Forelimb muscle (tissue), 1 donor: Measurements from ENCODE around the gene SRPX2. TPM values are rescaled to one million over a fixed set of nuclear protein-coding genes. Genes with fewer than 3 reads are reported as not detected.

Source experiments
- DNase-seq: peaks from one replicate; pipeline ENCODE4 v3.0.0-alpha.2; 2013; ENCODE audit warnings: low read depth
- polyA plus RNA-seq: library from polyadenylated mRNA; unstranded; fragments of 120-200 nt; gene quantifications from one replicate; pipeline ENCODE4 v1.2.1, GENCODE V29; 2013; ENCODE audit not compliant: insufficient read length

Gene SRPX2
- polyA plus RNA-seq, 1 donor = 25.2 TPM

DNA sequence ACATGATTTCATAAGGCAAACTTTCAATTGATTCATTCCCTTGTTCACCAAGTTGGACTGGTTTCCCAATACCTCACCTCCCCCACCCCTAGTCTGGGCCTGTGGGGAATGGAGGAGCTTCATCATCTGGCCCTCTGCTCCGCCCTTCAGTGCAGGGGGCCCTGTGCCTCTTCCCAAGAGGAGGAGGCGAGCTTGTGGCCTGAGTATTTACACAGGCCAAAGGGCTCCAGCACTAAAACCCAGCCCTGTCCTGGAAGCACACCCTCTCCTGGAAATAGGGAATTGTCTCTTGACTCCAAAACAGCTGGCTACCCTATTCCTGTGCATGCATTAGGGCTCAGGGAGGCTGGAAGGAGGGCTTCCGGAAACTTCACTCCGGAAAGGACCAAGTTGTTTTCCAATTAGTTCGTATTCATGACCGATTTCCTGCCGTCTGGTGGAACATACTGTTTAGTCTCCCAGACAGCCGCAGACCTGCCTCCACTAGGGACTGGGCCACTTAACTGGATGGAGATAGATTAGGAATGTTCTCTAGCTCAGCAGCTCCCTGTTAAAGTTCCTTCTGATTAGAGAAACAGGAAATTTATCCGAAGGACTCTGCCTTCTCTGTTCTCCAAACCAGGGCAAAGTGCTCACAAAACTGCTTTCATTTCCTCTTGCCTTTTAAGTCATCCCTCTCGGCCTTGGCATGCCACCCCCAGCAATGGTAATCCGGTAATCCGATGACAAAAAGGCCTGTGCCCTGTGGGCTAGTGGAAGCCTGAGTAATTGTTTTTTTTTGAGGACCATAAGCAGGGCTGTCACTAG lies 5.8 kb downstream of the SRPX2 start:
- DNase-seq = peak; percentile 53

DNA sequence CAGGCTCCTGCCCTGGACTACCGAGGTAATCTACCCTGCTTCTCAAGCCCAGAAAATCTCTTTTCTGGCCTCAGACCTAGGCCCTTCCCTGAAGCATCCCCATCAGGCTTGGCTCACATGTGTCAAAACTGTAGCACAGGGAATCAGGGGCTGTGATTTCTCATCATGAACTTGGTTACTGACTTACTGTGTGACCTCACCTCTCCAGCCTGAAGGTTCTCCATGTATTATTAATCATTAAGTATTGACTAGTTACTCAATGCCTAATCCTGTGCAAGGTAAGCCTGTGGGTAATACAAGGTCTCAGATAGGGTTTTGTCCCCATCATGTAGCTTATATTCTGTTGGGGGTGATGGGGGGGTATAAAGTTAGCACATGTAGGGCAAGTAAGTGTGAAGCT lies 6.8 kb downstream of the SRPX2 start:
- no peak for DNase-seq

- DNase-seq = no peak
These were observed 8.3 kb downstream of the SRPX2 start for GRCh38 chrX:100652266-100652665.

GRCh38 chrX:100654261-100654660 lies 10.3 kb downstream of the SRPX2 start:
- DNase-seq = no peak

DNA sequence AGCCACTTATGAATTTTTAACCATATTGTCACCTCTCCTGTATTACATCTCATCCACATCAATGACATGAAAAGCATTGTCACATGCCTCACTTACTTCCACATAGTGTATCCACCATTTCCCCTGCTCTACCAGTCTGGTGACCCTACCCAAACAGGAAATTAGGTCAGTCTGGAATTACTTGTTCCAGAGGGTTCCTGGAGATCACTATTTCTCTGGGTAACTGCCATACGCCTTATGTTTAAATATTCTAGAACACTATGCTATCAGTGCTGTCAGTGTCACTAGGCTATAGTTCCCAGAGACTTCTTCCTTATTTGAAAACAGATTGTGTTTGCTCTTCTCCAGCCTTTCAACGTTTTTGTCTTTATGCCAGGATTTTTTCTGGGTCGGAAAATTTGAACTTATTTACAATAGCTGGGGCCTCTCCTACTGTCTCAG lies 15.0 kb downstream of the SRPX2 start:
- no peak for DNase-seq

GRCh38 chrX:100659431-100660137 lies 15.6 kb downstream of the SRPX2 start:
- no peak for DNase-seq

DNA sequence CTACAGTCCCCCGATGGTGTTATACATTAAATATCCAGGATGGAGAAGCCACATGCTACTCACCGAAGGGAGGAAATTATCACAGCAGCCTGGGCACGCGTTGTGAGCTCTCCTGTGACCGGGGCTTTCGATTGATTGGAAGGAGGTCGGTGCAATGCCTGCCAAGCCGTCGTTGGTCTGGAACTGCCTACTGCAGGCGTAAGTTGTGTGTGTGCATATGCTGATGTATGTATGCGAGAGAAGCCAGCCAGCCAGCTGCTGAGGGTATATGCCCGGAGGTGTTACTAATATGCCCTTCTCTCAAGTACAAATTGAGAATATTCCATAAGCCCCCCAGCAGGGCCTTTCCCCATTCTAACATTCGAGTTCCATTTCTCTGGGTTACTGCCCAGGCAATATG lies 18.2 kb downstream of the SRPX2 start:
- no peak for DNase-seq

GRCh38 chrX:100662796-100663195 lies 18.8 kb downstream of the SRPX2 start:
- DNase-seq = no peak

DNA sequence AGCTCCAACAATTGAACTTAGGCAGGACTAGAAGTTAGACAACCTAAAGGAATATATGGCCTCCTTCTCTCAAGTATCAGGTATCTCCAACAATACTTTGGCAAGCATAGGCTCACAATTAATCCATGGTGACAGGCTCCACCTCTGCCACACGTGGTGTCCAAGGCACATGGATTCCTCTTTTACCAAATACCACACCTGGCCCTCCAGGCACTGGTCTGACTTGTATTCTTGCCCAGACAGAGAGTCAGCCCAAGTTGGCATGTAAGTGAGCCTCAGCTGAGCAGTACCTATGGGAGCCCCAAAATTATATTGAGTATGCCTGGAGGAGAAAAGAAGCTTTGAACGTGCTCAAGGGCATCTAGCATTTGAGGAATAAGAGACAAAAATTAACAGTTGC lies 19.6 kb downstream of the SRPX2 start:
- DNase-seq = no peak

- DNase-seq = no peak
These were observed 29.0 kb downstream of the SRPX2 start for GRCh38 chrX:100672966-100673365.

DNA sequence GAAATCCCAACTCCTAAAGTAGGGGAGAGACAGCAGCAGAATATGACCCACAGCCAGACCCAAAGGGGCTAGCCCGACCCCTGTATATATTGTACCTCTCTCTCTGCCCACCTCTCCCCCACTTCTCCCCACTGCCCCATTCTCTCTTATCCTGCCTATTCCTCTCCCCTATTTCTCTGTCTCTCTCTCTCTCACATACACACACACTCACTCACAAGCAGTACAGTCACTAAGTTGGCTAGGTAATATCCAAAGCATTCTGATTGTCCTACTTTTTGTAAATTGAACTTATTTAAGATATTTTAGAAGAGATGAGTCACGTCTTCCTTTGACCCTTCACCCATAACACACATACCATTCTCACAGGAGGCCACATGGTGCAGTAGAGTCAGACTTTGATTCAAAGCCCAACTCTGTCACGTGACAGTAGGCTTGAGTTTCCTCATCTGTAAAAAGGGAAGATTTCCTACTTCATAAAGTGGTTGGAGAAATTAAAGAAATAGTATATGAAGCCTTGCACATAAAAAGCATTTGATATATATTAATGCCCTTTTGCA lies 29.5 kb downstream of the SRPX2 start:
- DNase-seq = no peak

- DNase-seq = no peak
These were observed 30.7 kb downstream of the SRPX2 start for GRCh38 chrX:100674705-100675104.

GRCh38 chrX:100677611-100678181 lies 33.7 kb downstream of the SRPX2 start:
- no peak for DNase-seq

DNA sequence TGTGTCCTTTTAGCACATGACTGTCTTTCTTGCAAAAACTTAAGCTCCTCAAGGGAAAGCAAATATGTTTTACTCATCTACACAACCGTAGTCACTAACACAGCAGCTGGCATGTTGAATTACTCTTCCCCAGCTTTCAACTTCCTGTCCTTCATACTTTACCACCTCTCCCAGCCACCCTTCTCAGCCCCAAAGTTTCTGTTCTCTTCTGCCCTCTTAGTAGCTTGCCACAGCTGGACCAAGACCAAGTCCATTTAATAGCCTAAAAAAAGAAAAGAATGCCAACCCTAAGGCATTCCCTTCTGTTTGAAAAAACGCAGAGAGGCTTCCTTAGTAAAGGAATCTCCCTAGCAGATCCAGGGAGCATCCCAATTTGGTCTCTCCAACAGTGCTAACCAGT lies 36.8 kb downstream of the SRPX2 start:
- DNase-seq = no peak

DNA sequence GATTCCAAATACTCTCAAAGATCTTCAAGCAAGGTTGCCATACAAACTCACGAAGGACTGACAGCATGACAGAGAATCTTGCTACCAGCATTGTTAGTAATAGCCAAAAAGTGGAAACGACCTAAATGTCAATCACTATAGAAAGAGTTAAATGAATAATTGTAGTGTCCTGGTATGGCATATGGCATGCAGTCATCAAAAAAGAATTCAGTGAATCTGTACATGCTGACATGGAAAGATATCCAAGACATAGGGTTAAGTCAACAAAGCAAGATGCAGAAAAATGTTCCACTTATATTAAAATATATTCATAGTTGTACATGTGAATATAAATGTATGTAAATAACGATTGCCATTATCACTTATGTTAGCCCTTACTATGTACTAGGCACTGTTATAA lies 37.6 kb downstream of the SRPX2 start:
- no peak for DNase-seq

- no peak for DNase-seq
These were observed 38.9 kb downstream of the SRPX2 start for GRCh38 chrX:100682939-100683338.

DNA sequence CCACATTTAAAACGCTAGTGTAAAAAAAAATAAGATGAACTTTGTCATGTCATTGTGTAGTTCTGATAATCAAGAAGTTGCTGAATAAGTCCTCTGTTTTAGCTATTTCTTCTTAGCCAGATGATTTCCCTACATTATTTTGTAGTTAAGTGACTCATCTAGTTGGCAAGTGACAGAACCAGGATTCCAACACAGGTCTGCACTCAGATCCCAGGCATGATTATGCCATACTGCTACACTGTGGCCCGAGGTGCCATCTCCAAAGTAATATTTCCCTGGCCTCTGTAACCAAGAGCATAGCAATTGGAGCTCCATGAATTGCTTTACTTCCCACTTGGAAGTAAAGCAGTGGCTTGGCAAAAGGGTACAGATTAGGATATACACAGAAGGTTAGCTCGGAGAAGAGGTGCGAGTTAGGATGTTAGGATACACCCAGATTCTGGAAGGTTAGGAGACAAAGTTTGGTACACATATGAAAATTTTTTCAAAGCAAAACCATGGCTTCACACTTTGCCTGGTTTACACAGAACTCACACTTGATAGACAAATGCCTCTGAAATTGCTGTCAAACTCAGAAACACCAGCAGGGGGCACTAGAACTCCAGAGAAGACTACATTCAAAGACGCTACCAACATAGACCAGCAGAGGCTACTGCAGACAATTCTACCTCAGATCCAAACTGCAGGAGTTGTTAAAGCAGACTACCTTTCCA lies 41.4 kb downstream of the SRPX2 start:
- peak; percentile 34 for DNase-seq

DNA sequence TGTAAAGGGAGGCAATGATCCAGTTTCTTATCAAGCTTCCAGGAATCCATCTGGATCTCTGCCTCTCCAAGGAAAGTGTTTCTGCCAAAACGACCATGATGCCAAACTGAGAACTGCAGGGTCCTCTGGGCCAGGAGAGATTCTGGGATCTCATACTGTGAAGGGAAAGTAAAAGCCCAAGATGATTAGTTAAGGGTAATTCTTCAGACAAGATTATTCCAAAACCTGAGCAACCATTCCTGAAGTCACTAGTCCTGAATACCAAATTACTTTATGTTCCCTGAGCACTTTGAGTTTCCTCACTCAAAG lies 42.0 kb downstream of the SRPX2 start:
- no peak for DNase-seq

DNA sequence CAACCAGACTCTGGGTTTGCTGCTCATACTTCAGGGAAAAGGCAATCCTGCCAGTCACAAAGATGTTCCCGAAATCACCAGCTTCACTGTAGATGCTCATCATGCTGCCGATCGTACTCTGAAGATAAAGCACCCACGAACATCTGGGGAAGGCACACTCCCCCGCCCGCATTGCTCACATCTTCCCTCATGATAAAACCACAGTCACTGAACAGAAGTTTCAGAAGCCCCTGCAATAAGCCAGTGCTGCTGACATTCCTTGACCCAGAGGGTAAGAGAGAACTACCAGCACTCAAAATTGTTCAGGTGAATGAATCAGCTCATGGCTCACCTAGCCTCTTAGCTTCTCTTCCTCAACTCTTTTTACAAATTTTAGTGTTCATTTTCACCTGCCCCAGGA lies 43.1 kb downstream of the SRPX2 start:
- no peak for DNase-seq

- no peak for DNase-seq
These were observed 43.5 kb downstream of the SRPX2 start for GRCh38 chrX:100687546-100687945.

GRCh38 chrX:100695302-100695701 lies 51.3 kb downstream of the SRPX2 start:
- DNase-seq = no peak

GRCh38 chrX:100695991-100696390 lies 52.0 kb downstream of the SRPX2 start:
- no peak for DNase-seq
